ENCODE results near the gene RET.
"Not testable (repeated sequence)": the region's sequence is repeated elsewhere in the genome, so short reads cannot be mapped to it uniquely, and the experiment has no call there.

Gene RET

GRCh38 chr10:43078175-43078985, 1.5 kb downstream of the RET start:
- no peak for DNase-seq (ENCODE audit: low read depth)

- no peak for DNase-seq (ENCODE audit: low read depth)
Measured at GRCh38 chr10:43078986-43079273, 2.1 kb downstream of the RET start.

- DNase-seq (ENCODE audit: low read depth): no peak
Measured at GRCh38 chr10:43079856-43080255, 3.0 kb downstream of the RET start.

GRCh38 chr10:43082087-43082486, 5.2 kb downstream of the RET start:
- DNase-seq (ENCODE audit: low read depth): no peak

- DNase-seq (ENCODE audit: low read depth): no peak
Measured at GRCh38 chr10:43082746-43083145, 5.9 kb downstream of the RET start.

GRCh38 chr10:43083764-43084163, 6.9 kb downstream of the RET start:
- DNase-seq (ENCODE audit: low read depth): no peak

GRCh38 chr10:43084812-43085211, 7.9 kb downstream of the RET start:
- DNase-seq (ENCODE audit: low read depth): no peak

- DNase-seq (ENCODE audit: low read depth): no peak
Measured at GRCh38 chr10:43086321-43086942, 9.6 kb downstream of the RET start.

- DNase-seq (ENCODE audit: low read depth): no peak
Measured at GRCh38 chr10:43089519-43089918, 12.7 kb downstream of the RET start.

GRCh38 chr10:43090188-43090587, 13.3 kb downstream of the RET start:
- no peak for DNase-seq (ENCODE audit: low read depth)

- no peak for DNase-seq (ENCODE audit: low read depth)
Measured at GRCh38 chr10:43090664-43091063, 13.8 kb downstream of the RET start.

- no peak for DNase-seq (ENCODE audit: low read depth)
Measured at GRCh38 chr10:43091846-43092245, 15.0 kb downstream of the RET start.

GRCh38 chr10:43093423-43094076, 16.7 kb downstream of the RET start:
- no peak for DNase-seq (ENCODE audit: low read depth)

- no peak for DNase-seq (ENCODE audit: low read depth)
Measured at GRCh38 chr10:43094085-43094484, 17.2 kb downstream of the RET start.

GRCh38 chr10:43099339-43099738, 22.5 kb downstream of the RET start:
- not testable (repeated sequence) for DNase-seq (ENCODE audit: low read depth)

- DNase-seq (ENCODE audit: low read depth): no peak
Measured at GRCh38 chr10:43099928-43100327, 23.1 kb downstream of the RET start.

GRCh38 chr10:43100366-43100765, 23.5 kb downstream of the RET start:
- no peak for DNase-seq (ENCODE audit: low read depth)

GRCh38 chr10:43102063-43102828, 25.4 kb downstream of the RET start:
- DNase-seq (ENCODE audit: low read depth): no peak

- DNase-seq (ENCODE audit: low read depth): peak; percentile 49
Measured at GRCh38 chr10:43105102-43105955, 28.5 kb downstream of the RET start.

- DNase-seq (ENCODE audit: low read depth): no peak
Measured at GRCh38 chr10:43105956-43106229, 29.0 kb downstream of the RET start.

GRCh38 chr10:43106256-43107091, 29.6 kb downstream of the RET start:
- DNase-seq (ENCODE audit: low read depth): no peak

Measured in stimulated activated CD8-positive, alpha-beta memory T cell treated with anti-CD3 and anti-CD28 coated beads, Interleukin-15, amount 100 ng/mL, for 1 hour (primary cell).